Measurements from ENCODE around the gene NBPF19. TPM values are rescaled to one million over a fixed set of nuclear protein-coding genes. Genes with fewer than 3 reads are reported as not detected.
A peak's percentile ranks its signal among the peaks of the same experiment; 100 is the strongest.
"Not testable (repeated sequence)": the region's sequence is repeated elsewhere in the genome, so short reads cannot be mapped to it uniquely, and the experiment has no call there.

The NBPF19 gene, protein sequence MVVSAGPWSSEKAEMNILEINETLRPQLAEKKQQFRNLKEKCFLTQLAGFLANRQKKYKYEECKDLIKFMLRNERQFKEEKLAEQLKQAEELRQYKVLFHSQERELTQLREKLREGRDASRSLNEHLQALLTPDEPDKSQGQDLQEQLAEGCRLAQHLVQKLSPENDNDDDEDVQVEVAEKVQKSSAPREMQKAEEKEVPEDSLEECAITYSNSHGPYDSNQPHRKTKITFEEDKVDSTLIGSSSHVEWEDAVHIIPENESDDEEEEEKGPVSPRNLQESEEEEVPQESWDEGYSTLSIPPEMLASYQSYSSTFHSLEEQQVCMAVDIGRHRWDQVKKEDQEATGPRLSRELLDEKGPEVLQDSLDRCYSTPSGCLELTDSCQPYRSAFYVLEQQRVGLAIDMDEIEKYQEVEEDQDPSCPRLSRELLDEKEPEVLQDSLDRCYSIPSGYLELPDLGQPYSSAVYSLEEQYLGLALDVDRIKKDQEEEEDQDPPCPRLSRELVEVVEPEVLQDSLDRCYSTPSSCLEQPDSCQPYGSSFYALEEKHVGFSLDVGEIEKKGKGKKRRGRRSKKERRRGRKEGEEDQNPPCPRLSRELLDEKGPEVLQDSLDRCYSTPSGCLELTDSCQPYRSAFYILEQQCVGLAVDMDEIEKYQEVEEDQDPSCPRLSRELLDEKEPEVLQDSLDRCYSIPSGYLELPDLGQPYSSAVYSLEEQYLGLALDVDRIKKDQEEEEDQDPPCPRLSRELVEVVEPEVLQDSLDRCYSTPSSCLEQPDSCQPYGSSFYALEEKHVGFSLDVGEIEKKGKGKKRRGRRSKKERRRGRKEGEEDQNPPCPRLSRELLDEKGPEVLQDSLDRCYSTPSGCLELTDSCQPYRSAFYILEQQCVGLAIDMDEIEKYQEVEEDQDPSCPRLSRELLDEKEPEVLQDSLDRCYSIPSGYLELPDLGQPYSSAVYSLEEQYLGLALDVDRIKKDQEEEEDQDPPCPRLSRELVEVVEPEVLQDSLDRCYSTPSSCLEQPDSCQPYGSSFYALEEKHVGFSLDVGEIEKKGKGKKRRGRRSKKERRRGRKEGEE (N-terminal part only)
- total RNA-seq = 10 to 100 TPM in 5 of 6 donors, 1 to 10 TPM in 1; 8.1 to 66.0 (median 20.5) TPM

DNA sequence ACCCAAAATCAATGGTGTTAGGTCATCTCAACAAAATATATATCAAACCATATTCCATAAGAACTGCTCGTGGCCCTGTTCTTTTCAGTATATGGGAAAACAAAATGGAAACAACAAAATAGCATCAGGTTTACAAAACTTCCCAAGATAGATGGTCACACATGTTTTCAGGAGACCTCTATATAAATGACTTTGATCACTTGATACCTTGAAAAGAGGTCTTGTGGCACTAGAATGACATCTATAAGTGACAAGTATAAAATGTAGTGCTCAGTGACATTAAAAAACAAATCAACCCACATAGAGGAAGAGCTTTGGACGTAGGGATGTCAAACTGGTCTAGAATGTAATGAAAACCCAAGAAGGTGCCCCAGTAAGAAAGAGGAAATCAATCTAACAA lies at the start of gene NBPF19:
NBPF19 (plus strand) TSS at position 301 of the 400 bp plus-strand sequence. CDS start 888 bp downstream, outside the sequence.
- not testable (repeated sequence) for H3K9me3 ChIP-seq; H3K4me1 ChIP-seq; DNase-seq; ATAC-seq (ENCODE audit: low FRiP score in 2 of 2); H3K27ac ChIP-seq; H3K36me3 ChIP-seq; H3K27me3 ChIP-seq; H3K4me3 ChIP-seq
- WGBS, 2 donors = 67 to 87% methylated on average over 1 of the region's 2 CpGs

DNA sequence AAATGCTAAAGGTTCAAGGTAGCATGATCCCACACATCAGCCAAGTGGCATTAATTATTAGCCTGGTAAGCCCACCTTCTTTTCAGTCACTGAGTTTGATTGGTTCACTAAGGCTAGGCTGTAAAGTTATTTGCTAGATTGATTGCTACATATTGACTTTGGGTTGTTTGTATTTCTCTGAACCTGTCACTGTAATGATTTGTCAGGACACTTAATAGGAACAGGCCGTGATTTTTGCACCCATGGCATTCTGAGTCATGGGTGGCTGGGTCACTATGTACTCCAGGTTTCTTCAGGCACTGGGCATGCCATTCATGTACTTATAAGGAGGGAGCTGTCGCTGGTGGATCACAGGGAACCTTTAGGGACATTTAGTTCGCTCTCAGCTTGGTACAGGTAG lies 46.5 kb upstream of the NBPF19 start:
- not testable (repeated sequence) for H3K36me3 ChIP-seq; H3K9me3 ChIP-seq; H3K4me1 ChIP-seq; H3K27me3 ChIP-seq; ATAC-seq (ENCODE audit: low FRiP score in 2 of 2); H3K4me3 ChIP-seq; H3K27ac ChIP-seq
- WGBS, 2 donors = 60% methylated on average over 2 of the region's 3 CpGs; no CpG with 5 or more reads in 1 of the 2 donors
- peak in 1 of 2 donors; percentile 64 for DNase-seq

DNA sequence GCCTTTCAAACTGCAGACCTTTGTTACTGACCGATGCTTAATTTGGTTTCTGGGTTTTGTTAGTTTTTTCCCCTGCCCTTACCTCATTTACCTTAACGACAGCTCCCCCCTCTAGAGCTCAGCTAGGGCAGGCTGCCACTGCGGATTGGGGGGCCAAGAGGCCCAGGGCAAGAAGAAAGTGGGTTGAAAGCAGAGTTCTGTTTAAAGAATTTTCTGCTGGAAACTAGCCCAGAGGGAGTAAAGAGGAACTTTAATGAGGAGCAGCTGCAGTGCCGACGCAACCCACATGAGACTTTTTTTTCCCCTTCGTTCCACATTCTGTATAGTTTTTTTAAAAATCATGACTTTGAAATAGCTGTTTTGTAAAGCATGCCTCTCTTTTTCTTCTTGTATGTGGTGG lies 29.4 kb upstream of the NBPF19 start:
- DNase-seq = peak; percentile 4 to 25
- not testable (repeated sequence) for H3K4me1 ChIP-seq; H3K27me3 ChIP-seq; H3K4me3 ChIP-seq; H3K9me3 ChIP-seq; H3K36me3 ChIP-seq; ATAC-seq (ENCODE audit: low FRiP score in 2 of 2)
- 0 to 16% methylated on average over 4 to 5 of the region's 6 CpGs for WGBS, 2 donors
- peak overlapping the region in 2 of 4 donors; percentile 56 to 73 for H3K27ac ChIP-seq

DNA sequence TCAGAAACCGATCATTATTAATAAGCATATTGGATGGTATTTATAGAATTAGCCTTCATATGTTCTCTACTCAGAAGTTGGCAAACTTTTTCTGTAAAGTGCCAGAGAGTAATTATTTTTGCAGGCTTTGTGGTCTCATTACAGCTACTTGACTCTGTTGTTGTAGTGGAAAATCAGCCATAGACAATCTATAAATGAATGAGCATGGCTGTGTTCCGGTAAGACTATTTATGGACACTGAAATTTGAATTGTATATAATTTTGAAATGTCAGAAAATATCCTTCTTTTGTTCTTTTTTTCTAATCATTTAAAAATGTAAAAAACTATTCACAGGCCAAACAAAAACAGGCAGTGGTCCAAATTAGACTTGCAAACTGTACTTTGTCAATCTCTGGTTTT lies 22.6 kb upstream of the NBPF19 start:
- not testable (repeated sequence) for H3K36me3 ChIP-seq; H3K27ac ChIP-seq; H3K27me3 ChIP-seq; ATAC-seq (ENCODE audit: low FRiP score in 2 of 2); DNase-seq; H3K4me3 ChIP-seq; H3K9me3 ChIP-seq; H3K4me1 ChIP-seq
- 70 to 78% methylated on average over 1 of the region's 2 CpGs for WGBS, 2 donors

DNA sequence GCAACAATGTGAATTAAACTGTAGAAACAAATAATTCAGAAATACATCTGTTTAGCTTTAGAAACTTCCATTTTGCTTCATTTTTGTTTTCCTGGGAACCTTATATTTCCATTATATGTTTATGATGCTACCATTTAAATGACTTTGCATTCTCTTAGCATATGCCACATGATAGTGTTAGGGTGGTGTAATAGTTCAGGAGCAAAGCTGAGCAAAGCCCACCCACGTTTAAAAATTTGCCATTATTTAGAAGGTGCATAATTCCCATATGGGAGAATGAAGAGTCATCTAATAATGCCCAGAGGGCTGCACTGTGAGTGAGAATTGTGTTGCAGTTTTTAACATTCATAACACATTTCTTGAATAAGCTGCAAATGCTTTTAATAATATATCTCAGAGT lies 22.2 kb upstream of the NBPF19 start:
- H3K27me3 ChIP-seq; H3K4me1 ChIP-seq; H3K36me3 ChIP-seq; ATAC-seq (ENCODE audit: low FRiP score in 2 of 2); H3K27ac ChIP-seq; H3K4me3 ChIP-seq; H3K9me3 ChIP-seq; DNase-seq: not testable (repeated sequence)
- WGBS, 2 donors = no CpG with 5 or more reads among the region's 1 CpG

DNA sequence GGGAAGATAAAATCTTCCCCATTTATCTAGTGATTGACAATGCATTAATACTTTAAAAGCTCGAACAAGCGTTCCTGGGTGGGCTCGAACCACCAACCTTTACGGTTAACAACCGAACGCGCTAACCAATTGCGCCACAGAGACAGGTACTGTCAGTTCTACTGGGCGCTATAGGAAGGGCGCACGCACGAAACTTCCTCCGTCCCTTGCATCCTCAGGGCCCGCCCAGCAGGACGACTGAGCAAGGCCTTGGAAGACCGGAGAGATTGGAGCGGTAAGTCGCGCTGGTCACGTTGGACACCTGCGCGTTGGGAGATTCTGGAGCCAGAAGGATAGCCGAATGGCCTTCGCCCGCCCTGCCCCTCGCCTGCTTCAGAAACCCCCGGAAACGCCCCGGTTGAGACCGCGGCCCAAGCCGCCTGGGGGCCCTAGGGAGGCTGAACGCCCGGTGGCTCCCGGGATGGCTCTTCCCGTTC lies 83.5 kb downstream of the NBPF19 start:
- not testable (repeated sequence) for ATAC-seq (ENCODE audit: low FRiP score in 2 of 2); H3K27me3 ChIP-seq; H3K9me3 ChIP-seq; H3K4me1 ChIP-seq; H3K36me3 ChIP-seq
- Histone ChIP-seq H3K27ac (peak overlapping the region in 3 of 4 donors; percentile 34 to 80 (median 61)), H3K4me3 (peak overlapping the region in 3 of 4 donors; percentile 35 to 43 (median 43))
- DNase-seq = peak; percentile 47 to 90
- TF ChIP-seq, protein P1, sequence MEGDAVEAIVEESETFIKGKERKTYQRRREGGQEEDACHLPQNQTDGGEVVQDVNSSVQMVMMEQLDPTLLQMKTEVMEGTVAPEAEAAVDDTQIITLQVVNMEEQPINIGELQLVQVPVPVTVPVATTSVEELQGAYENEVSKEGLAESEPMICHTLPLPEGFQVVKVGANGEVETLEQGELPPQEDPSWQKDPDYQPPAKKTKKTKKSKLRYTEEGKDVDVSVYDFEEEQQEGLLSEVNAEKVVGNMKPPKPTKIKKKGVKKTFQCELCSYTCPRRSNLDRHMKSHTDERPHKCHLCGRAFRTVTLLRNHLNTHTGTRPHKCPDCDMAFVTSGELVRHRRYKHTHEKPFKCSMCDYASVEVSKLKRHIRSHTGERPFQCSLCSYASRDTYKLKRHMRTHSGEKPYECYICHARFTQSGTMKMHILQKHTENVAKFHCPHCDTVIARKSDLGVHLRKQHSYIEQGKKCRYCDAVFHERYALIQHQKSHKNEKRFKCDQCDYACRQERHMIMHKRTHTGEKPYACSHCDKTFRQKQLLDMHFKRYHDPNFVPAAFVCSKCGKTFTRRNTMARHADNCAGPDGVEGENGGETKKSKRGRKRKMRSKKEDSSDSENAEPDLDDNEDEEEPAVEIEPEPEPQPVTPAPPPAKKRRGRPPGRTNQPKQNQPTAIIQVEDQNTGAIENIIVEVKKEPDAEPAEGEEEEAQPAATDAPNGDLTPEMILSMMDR (IDR thresholded peaks at IDR 0.05) = peak in 2 of 6 experiments; percentile 11 to 14
- peak in 1 of 4 donors; percentile 13 for TF ChIP-seq POLR2A (IDR thresholded peaks at IDR 0.05)
- 6% methylated on average over 17 of the region's 36 CpGs; no CpG with 5 or more reads in 1 of the 2 donors for WGBS, 2 donors

DNA sequence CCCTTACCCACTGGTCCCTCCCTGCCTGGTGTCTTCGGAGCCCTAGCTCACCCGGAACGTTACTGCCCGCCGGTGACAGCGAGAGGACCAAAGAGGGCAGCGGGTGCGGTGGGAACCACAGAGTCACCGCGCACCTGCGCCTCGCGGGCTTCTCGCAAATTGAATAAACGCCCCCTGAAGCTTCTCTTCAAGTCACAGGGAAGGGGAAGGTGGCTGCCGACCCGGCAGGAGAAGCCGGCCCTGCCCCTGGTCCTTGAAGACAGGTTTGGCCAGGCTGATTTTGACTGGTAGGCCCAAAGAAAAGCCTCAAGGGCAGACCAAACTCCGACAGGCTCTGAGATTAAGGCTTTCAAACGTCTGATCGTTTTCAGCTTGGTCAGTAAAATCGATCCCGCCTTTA lies 87.0 kb downstream of the NBPF19 start:
- not testable (repeated sequence) for ATAC-seq (ENCODE audit: low FRiP score in 2 of 2); H3K27me3 ChIP-seq; H3K9me3 ChIP-seq; H3K36me3 ChIP-seq; H3K4me3 ChIP-seq; H3K4me1 ChIP-seq; H3K27ac ChIP-seq
- peak in 1 of 2 donors; percentile 72 for DNase-seq
- WGBS, 2 donors = 96% methylated on average over 13 of the region's 23 CpGs; no CpG with 5 or more reads in 1 of the 2 donors

DNA sequence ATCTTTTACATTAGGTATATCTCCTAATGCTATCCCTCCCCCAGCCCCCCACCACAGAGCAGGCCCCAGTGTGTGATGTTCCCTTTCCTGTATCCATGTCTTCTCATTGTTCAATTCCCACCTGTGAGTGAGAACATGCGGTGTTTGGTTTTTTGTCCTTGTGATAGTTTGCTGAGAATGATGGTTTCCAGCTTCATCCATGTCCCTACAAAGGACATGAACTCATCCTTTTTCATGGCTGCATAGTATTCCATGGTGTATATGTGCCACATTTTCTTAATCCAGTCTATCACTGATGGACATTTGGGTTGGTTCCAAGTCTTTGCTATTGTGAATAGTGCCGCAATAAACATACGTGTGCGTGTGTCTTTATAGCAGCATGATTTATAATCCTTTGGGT lies 90.6 kb downstream of the NBPF19 start:
- not testable (repeated sequence) for DNase-seq; ATAC-seq (ENCODE audit: low FRiP score in 2 of 2); H3K9me3 ChIP-seq; H3K27ac ChIP-seq; H3K36me3 ChIP-seq; H3K4me1 ChIP-seq; H3K4me3 ChIP-seq; H3K27me3 ChIP-seq
- WGBS, 2 donors = 91% methylated on average over 1 of the region's 4 CpGs; no CpG with 5 or more reads in 1 of the 2 donors

DNA sequence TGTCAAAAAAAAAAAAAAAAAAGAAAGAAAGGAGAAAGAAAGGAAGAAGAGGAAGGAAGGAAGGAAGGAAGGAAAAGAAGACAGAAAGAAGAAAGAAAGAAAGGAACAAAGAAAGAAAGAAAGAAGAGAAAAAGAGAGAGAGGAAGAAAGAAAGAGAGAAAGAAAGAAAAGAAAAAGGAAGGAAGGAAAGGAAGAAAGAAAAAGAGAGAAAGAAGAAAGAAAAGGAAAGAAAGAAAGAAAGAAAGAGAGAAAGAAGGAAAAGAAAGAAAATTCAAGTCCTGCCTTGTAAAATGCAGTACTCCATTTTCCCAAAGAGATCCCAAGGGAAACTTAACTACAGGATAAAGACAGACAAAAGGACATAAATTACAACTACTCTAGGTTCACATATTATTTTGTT lies 97.9 kb downstream of the NBPF19 start:
- not testable (repeated sequence) for H3K9me3 ChIP-seq; ATAC-seq (ENCODE audit: low FRiP score in 2 of 2); H3K36me3 ChIP-seq; H3K27me3 ChIP-seq; H3K27ac ChIP-seq; DNase-seq; H3K4me3 ChIP-seq; H3K4me1 ChIP-seq

DNA sequence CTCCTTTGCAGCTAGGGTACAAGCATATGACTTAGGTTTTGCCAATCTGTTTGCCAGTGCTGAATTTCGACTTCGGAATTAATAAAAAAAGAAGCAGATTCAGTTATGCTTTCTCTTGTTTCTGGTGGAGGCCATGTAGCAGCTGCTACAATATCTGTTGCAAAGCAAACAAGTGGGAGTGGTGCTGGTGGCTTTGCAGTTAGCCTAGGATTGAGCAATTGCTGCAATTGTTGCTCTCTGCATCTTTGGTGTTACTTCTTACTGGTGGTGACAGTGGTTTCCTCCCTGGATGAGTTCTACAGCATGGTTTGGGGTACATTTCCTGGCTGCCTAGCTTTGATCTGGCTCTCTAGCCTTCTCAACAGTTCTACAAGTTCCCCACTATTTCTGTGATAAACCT lies 110.7 kb downstream of the NBPF19 start:
- H3K9me3 ChIP-seq; H3K4me1 ChIP-seq; H3K27me3 ChIP-seq; H3K27ac ChIP-seq; ATAC-seq (ENCODE audit: low FRiP score in 2 of 2); H3K4me3 ChIP-seq; H3K36me3 ChIP-seq: not testable (repeated sequence)
- peak in 1 of 2 donors; percentile 28 for DNase-seq
- 66% methylated on average over 2 of the region's 2 CpGs; no CpG with 5 or more reads in 1 of the 2 donors for WGBS, 2 donors
